Ishikawa (cell line): Measurements from ENCODE around the gene NMNAT3.

Source experiments
- CEBPB ChIP-seq: IDR thresholded peaks from 2 replicates; pipeline ENCODE4 v1.6.1; 2012
- CREB1 ChIP-seq: IDR thresholded peaks from 2 replicates; pipeline ENCODE4 v1.6.1; 2012; ENCODE audit warnings: low read depth
- EGR1 ChIP-seq: IDR thresholded peaks from 2 replicates; pipeline ENCODE4 v1.6.1; 2012
- EP300 ChIP-seq: IDR thresholded peaks from 2 replicates; pipeline ENCODE4 v1.6.1; 2012; ENCODE audit warnings: borderline replicate concordance
- FOXM1 ChIP-seq: IDR thresholded peaks from 2 replicates; pipeline ENCODE4 v1.6.1; 2012; ENCODE audit warnings: low read depth, borderline replicate concordance
- MAX ChIP-seq: IDR thresholded peaks from 2 replicates; pipeline ENCODE4 v1.6.1; 2012
- NFIC ChIP-seq: IDR thresholded peaks from 2 replicates; pipeline ENCODE4 v1.6.1; 2012
- RAD21 ChIP-seq: IDR thresholded peaks from 2 replicates; pipeline ENCODE4 v1.6.1; 2012; ENCODE audit warnings: low read depth
- REST ChIP-seq: IDR thresholded peaks from 2 replicates; pipeline ENCODE4 v1.6.1; 2012; ENCODE audit warnings: low read depth, mild to moderate bottlenecking
- TAF1 ChIP-seq: IDR thresholded peaks from 2 replicates; pipeline ENCODE4 v1.6.1; 2012; ENCODE audit warnings: low read depth, mild to moderate bottlenecking
- TCF12 ChIP-seq: IDR thresholded peaks from 2 replicates; pipeline ENCODE4 v1.6.1; 2012; ENCODE audit warnings: low read depth
- TEAD4 ChIP-seq: IDR thresholded peaks from 2 replicates; pipeline ENCODE4 v1.6.1; 2012
- YY1 ChIP-seq: IDR thresholded peaks from 2 replicates; pipeline ENCODE4 v1.6.1; 2012; ENCODE audit warnings: low read depth
- ZBTB7A ChIP-seq: IDR thresholded peaks from 2 replicates; pipeline ENCODE4 v1.6.1; 2012; ENCODE audit warnings: low read depth

- TF ChIP-seq TAF1: no peak
- TF ChIP-seq EP300: no peak
- TF ChIP-seq REST: no peak
- TF ChIP-seq CEBPB: no peak
- TF ChIP-seq CREB1: no peak
- no peak for TF ChIP-seq NFIC
- TF ChIP-seq MAX: no peak
- no peak for TF ChIP-seq YY1
- no peak for TF ChIP-seq RAD21
- no peak for TF ChIP-seq ZBTB7A
- no peak for TF ChIP-seq EGR1
- no peak for TF ChIP-seq TEAD4
- TF ChIP-seq FOXM1: no peak
- TF ChIP-seq TCF12: no peak
These were observed 12.8 kb downstream of the NMNAT3 start for GRCh38 chr3:139664958-139665357.
